Measurements from ENCODE around the gene BTRC. TPM values are rescaled to one million over a fixed set of nuclear protein-coding genes. Genes with fewer than 3 reads are reported as not detected.
A peak's percentile ranks its signal among the peaks of the same experiment; 100 is the strongest.

Gene BTRC
- total RNA-seq, 1 experiment from 2014 or later = 29.1 TPM

DNA sequence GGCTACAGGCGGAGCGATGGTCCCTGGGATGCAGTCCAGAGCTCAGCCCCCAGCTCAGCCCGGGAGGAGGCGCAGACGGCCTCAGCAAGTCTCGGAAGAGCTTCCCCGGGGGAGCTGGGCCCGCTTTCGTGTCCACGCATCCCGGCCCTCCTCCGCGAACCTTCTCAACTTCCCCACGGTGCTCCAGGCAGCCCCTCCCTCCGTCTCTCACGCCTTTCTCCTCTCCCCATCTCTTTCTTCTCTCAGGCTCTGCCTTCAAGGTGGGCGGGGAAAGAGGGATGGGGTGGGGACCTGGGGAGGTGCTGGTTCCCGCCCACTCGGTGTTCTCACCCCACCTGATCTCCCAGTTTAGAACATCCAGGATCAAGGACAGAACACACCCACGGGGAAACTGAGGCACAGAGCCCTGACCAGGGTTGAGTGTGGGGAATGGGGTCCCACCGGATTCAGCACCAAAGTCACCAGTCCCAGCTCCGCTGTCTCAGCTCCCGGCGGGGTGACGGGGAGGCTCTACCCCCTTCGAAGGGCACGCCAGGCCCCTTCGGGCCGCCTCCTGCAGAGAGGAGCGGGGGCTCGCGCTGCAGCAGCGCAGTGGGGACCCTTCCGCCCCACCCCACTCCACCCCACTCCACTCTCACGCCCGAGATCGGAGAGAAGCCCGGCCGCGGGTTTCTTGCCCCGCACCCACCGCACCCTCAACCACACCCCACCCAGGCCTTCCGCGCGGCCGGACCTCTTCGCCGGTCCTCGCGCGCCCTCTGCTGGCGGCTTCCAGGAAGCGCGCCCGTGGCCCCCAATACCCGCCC, 215.9 kb downstream of the BTRC start (continued):
- TF ChIP-seq EGR1 (IDR thresholded peaks at IDR 0.05; ENCODE audit: low read depth) (no peak), ZFX (IDR thresholded peaks at IDR 0.05) (no peak), RAD21 (IDR thresholded peaks at IDR 0.05; ENCODE audit: low read depth) (no peak), SIN3A (IDR thresholded peaks at IDR 0.05; ENCODE audit: low read depth) (no peak), JUND (IDR thresholded peaks at IDR 0.05) (no peak), SP1 (IDR thresholded peaks at IDR 0.05; ENCODE audit: low read depth) (no peak), EZH2 (IDR thresholded peaks at IDR 0.05) (no peak)

GRCh38 chr10:101570428-101571270, 216.7 kb downstream of the BTRC start:
- Histone ChIP-seq H3K27me3 (ENCODE audit: insufficient read depth, low read length) (no peaks in the 10 kb centered on the region), H3K27ac (ENCODE audit: low read depth, low read length) (peak overlapping the region; percentile 47; the same call in 1 of the 2 replicates), H3K79me2 (ENCODE audit: insufficient read depth, low read length) (no peaks in the 10 kb centered on the region), H3K4me3 (replicated peaks in 1 of 2; ENCODE audit: low read depth in 1 of 2, low read length in 2 of 2) (peak overlapping the region; percentile 62 to 66), H3K4me1 (ENCODE audit: control insufficient read depth in 1 of 2, insufficient read depth in 2 of 2, low read length in 2 of 2) (peaks cover 11 to 22% of the 10 kb centered on the region in 2 experiments), H3K36me3 (ENCODE audit: control insufficient read depth in 1 of 2, insufficient read depth in 2 of 2, low read length in 2 of 2) (no peaks in the 10 kb centered on the region), H2AFZ (ENCODE audit: low read depth, low read length, poor library complexity, severe bottlenecking) (peak overlapping the region; percentile 91), H3K9me2 (ENCODE audit: insufficient read depth) (no peaks in the 10 kb centered on the region), H3K9me3 (ENCODE audit: control insufficient read depth in 1 of 2, insufficient read depth in 1 of 2, low read depth in 1 of 2, low read length in 2 of 2) (no peaks in the 10 kb centered on the region), H3K4me2 (ENCODE audit: low read length) (peak overlapping the region; percentile 100), H3K9ac (ENCODE audit: low read length) (peak overlapping the region; percentile 72), H4K20me1 (ENCODE audit: insufficient read depth) (no peaks in the 10 kb centered on the region)
- BruUV-seq (replicated peaks) = no TSS peak
- ChIA-PET POLR2A (interaction anchor here (0.7 to 2.8 kb wide), 3 partner anchors 269 to 358 kb away, joined by 3 to 14 read pairs (median 4); no protein-coding TSS in a partner anchor), CTCF (interaction anchor here (0.7 to 3.8 kb wide), 31 partner anchors 10 to 1363 kb away, joined by 3 to 130 read pairs (median 6); partner anchors contain the start of genes DPCD and POLL), RAD21 (ENCODE audit: low non-redundant PET in 1 of 2, low total read pairs in 2 of 2, uncharacterized antibody in 2 of 2, unreplicated experiment in 2 of 2) (interaction anchor here (0.6 to 3.7 kb wide), 12 partner anchors 17 to 475 kb away, joined by 3 to 31 read pairs (median 4); partner anchors contain the start of genes BTRC (in 1 of the 2), DPCD (in 1 of the 2) and POLL (in 1 of the 2))
- ATAC-seq (peak; percentile 53), DNase-seq (ENCODE audit: low read depth, low spot score) (peak; percentile 6)
- intact Hi-C loops (cut with micrococcal nuclease) = loop anchor here (1.0 to 10.0 kb wide), 5 partner anchors 270 to 506 kb away; partner anchors contain the start of gene KAZALD1
- TF ChIP-seq ELF1 (IDR thresholded peaks at IDR 0.05; ENCODE audit: borderline replicate concordance, low read depth) = no peak
- TF ChIP-seq RAD21 (IDR thresholded peaks at IDR 0.05; ENCODE audit: low read depth) = no peak
- no peak for TF ChIP-seq EZH2phosphoT487 (IDR thresholded peaks at IDR 0.05; ENCODE audit: borderline replicate concordance)
- TF ChIP-seq CBX3 (IDR thresholded peaks at IDR 0.05; ENCODE audit: low read depth) = no peak
- no peak for TF ChIP-seq SIN3A (IDR thresholded peaks at IDR 0.05; ENCODE audit: low read depth)
- no peak for TF ChIP-seq EZH2 (IDR thresholded peaks at IDR 0.05)
- no peak for TF ChIP-seq TCF7L2 (IDR thresholded peaks at IDR 0.05; ENCODE audit: borderline replicate concordance, extremely low read depth, insufficient read depth, insufficient read length)
- TF ChIP-seq ZBTB33 (IDR thresholded peaks at IDR 0.05; ENCODE audit: extremely low read depth, insufficient replicate concordance, low read length) = no peak
- TF ChIP-seq CTCF (IDR thresholded peaks at IDR 0.05 in 2 of 3, conservative IDR thresholded peaks at IDR 0.05 in 1 of 3; ENCODE audit: borderline replicate concordance in 1 of 3, insufficient read depth in 1 of 3, low read depth in 2 of 3, low read length in 2 of 3) = peak in 1 of 3 experiments; percentile 17; a peak in 1 of 6 replicates
- TF ChIP-seq YY1 (IDR thresholded peaks at IDR 0.05; ENCODE audit: extremely low read depth, insufficient replicate concordance, low read depth, low read length) = no peak
- TF ChIP-seq CEBPB (IDR thresholded peaks at IDR 0.05; ENCODE audit: low read depth) = no peak
- TF ChIP-seq POLR2AphosphoS5 (IDR thresholded peaks at IDR 0.05; ENCODE audit: low read depth, low read length) = peak; percentile 2; the same call in 1 of the 2 replicates
- TF ChIP-seq JUND (IDR thresholded peaks at IDR 0.05) = no peak

All from HCT116 (cell line).